Naive thymus-derived CD4-positive, alpha-beta T cell (primary cell): ENCODE measurements around the gene LUZP2. TPM values are rescaled to one million over a fixed set of nuclear protein-coding genes. Genes with fewer than 3 reads are reported as not detected.

Source experiments
- ATAC-seq: fragments of 150-1000 bp; cut with Tn5 transposase; 2 replicates; pipeline ENCODE4 v1.10.0; 2021; ENCODE audit warnings: mild to moderate bottlenecking, moderate library complexity
- CTCF ChIA-PET: fragments of 350-600 bp; sonication (Branson Sonifier 250); formaldehyde crosslinking; loops from one replicate; lab custom pipeline; 2021; ENCODE audit warnings: antibody characterized with exemption; lab: Charles Lee
- POLR2A ChIA-PET: fragments of 350-600 bp; sonication (Branson Sonifier 250); formaldehyde crosslinking; loops from one replicate; lab custom pipeline; 2021; ENCODE audit warnings: antibody characterized with exemption, inconsistent platforms; lab: Charles Lee
- DNase-seq, 9 donors: peaks; one replicate each; pipeline versions ENCODE4 v3.0.0 to v3.0.0-alpha.2; 2020 to 2022; ENCODE audit warnings: mixed read lengths in 1 of 9
- H3K27ac ChIP-seq: one replicate; pipeline ENCODE4 v1.7.0; 2013; ENCODE audit warnings: mild to moderate bottlenecking, low read depth, low read length, moderate library complexity
- H3K27me3 ChIP-seq, 2 donors: one replicate each; pipeline ENCODE4 v1.7.0; 2013; ENCODE audit warnings: low read length in 2 of 2, mild to moderate bottlenecking in 2 of 2, moderate library complexity in 2 of 2; ENCODE audit not compliant: control insufficient read depth in 2 of 2, insufficient read depth in 2 of 2
- H3K36me3 ChIP-seq, 3 experiments: 1 replicate in 2 of 3; 2 replicates in 1 of 3; pipeline ENCODE4 v1.7.0; 2013; ENCODE audit warnings: low read length in 3 of 3, mild to moderate bottlenecking in 3 of 3, moderate library complexity in 1 of 3; ENCODE audit not compliant: insufficient read depth in 3 of 3, control insufficient read depth in 2 of 3
- H3K4me1 ChIP-seq, 2 donors: one replicate each; pipeline ENCODE4 v1.7.0; 2013; ENCODE audit warnings: low read length in 2 of 2, mild to moderate bottlenecking in 2 of 2, moderate library complexity in 1 of 2; ENCODE audit not compliant: control insufficient read depth in 2 of 2, insufficient read depth in 2 of 2
- H3K4me3 ChIP-seq: 2 replicates; pipeline ENCODE4 v1.7.0; 2013; ENCODE audit warnings: mild to moderate bottlenecking, low read length
- H3K9me3 ChIP-seq, 3 experiments: 1 replicate in 2 of 3; 2 replicates in 1 of 3; pipeline ENCODE4 v1.7.0; 2013; ENCODE audit warnings: low read length in 3 of 3; ENCODE audit not compliant: control insufficient read depth in 2 of 3
- H3K27ac Mint-ChIP-seq, 9 donors: one replicate each; pipeline ENCODE4 v1.8.0; 2020 to 2022; ENCODE audit warnings: mixed read lengths in 9 of 9, mild to moderate bottlenecking in 8 of 9, moderate library complexity in 5 of 9, inconsistent platforms in 2 of 9
- H3K27me3 Mint-ChIP-seq, 5 donors: one replicate each; pipeline ENCODE4 v1.8.0; 2021 to 2022; ENCODE audit warnings: mixed read lengths in 5 of 5, mild to moderate bottlenecking in 1 of 5
- H3K36me3 Mint-ChIP-seq, 5 donors: one replicate each; pipeline ENCODE4 v1.8.0; 2020 to 2022; ENCODE audit warnings: mixed read lengths in 5 of 5, mild to moderate bottlenecking in 3 of 5, inconsistent platforms in 1 of 5
- H3K4me1 Mint-ChIP-seq, 7 donors: one replicate each; pipeline ENCODE4 v1.8.0; 2020 to 2022; ENCODE audit warnings: mixed read lengths in 7 of 7, mild to moderate bottlenecking in 3 of 7, inconsistent platforms in 1 of 7
- H3K4me3 Mint-ChIP-seq, 10 donors: one replicate each; pipeline ENCODE4 v1.8.0; 2020 to 2022; ENCODE audit warnings: mild to moderate bottlenecking in 10 of 10, mixed read lengths in 10 of 10, moderate library complexity in 6 of 10, inconsistent platforms in 2 of 10
- H3K9me3 Mint-ChIP-seq, 11 donors: one replicate each; pipeline ENCODE4 v1.8.0; 2020 to 2022; ENCODE audit warnings: mixed read lengths in 11 of 11, mild to moderate bottlenecking in 4 of 11, inconsistent platforms in 1 of 11, moderate library complexity in 1 of 11
- intact Hi-C, 2 donors: fragments of 100-400 bp; cut with micrococcal nuclease; formaldehyde crosslinking; loops; one replicate each; pipeline ENCODE4 v1.15.1; 2023
- polyA plus RNA-seq, 2 donors: library from polyadenylated mRNA; unstranded; fragments of 300-500 nt; fragmentation: Illumina TruSeq; gene quantifications; one replicate each; pipeline ENCODE4 v1.2.3, GENCODE V29; 2021
- total RNA-seq, 6 experiments: library from RNA in 5 of 6; stranded (reverse) in 5 of 6; gene quantifications; 1 replicate in 5 of 6; 2 replicates in 1 of 6; pipeline ENCODE4 v1.2.3 and lab custom pipeline; 2021 to 2026

LUZP2 gene
- total and polyA plus RNA-seq, 7 experiments from 2014 or later, result not detected

DNA sequence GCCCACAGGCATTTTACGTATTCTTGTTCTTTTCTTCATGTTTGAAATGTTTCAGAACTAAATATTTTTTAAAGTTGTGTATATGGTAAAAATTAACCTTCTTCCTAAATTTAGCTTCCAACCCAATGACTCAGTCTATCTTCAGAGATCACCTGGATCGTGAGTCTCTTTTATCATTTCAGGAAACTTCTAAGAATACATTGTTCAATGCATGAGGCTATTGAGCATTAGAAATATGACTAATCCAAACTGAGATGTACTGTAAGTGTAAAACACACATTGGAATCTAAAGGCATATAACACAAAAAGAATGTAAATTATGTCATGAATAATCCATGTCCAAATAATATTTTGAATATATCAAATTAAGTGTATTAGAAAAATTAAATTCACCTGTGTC lies 265.2 kb downstream of the LUZP2 start:
- H3K27ac Mint-ChIP-seq, result no peak overlapping the region
- intact Hi-C loops, result no loop called here
- H3K9me3 Mint-ChIP-seq, result peaks cover 0 to 9% (median 0%) of the 10 kb centered on the region in 11 donors
- H3K4me3 Mint-ChIP-seq, result no peak overlapping the region
- DNase-seq, result no peak
- no peaks in the 10 kb centered on the region for H3K27me3 Mint-ChIP-seq
- no peak overlapping the region for H3K27ac ChIP-seq
- ATAC-seq, result no peak
- no peak overlapping the region for H3K4me3 ChIP-seq
- CTCF ChIA-PET, result no interaction called here
- POLR2A ChIA-PET, result no interaction called here
- H3K4me1 ChIP-seq, result no peaks in the 10 kb centered on the region
- H3K36me3 Mint-ChIP-seq, result peaks cover 0 to 4% (median 0%) of the 10 kb centered on the region in 5 donors
- H3K27me3 ChIP-seq, result no peaks in the 10 kb centered on the region
- H3K36me3 ChIP-seq, result no peaks in the 10 kb centered on the region
- no peaks in the 10 kb centered on the region for H3K9me3 ChIP-seq
- H3K4me1 Mint-ChIP-seq, result no peaks in the 10 kb centered on the region

DNA sequence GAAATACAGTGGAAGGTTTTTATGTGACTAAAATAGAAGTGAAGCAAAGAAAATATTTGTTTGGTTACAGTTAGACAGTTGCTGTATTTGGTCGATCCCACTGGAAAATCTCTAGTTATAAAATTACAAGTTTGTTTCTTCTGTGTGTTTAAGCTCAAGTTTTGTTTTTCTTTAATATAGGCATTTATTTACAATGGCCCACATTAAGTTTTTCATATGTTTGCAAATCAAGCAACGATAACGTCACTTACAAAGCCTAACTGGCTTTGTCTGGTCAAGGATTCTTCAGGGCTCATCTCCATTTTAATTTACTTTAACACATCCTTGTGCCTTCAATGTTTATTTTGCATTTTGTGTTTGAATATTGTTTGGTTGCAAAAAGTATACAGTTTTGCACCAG lies 270.6 kb downstream of the LUZP2 start:
- ATAC-seq (no peak), DNase-seq (no peak)
- Histone ChIP-seq H3K36me3 (no peaks in the 10 kb centered on the region), H3K27ac (no peak overlapping the region), H3K9me3 (no peaks in the 10 kb centered on the region), H3K27me3 (no peaks in the 10 kb centered on the region), H3K4me1 (no peaks in the 10 kb centered on the region), H3K4me3 (no peak overlapping the region)
- no peaks in the 10 kb centered on the region for H3K4me1 Mint-ChIP-seq
- H3K36me3 Mint-ChIP-seq, result no peaks in the 10 kb centered on the region
- no peak overlapping the region for H3K27ac Mint-ChIP-seq
- CTCF ChIA-PET, result no interaction called here
- no peak overlapping the region for H3K4me3 Mint-ChIP-seq
- peaks cover 0 to 14% (median 3%) of the 10 kb centered on the region in 11 donors for H3K9me3 Mint-ChIP-seq
- H3K27me3 Mint-ChIP-seq, result no peaks in the 10 kb centered on the region
- intact Hi-C loops, result no loop called here
- POLR2A ChIA-PET, result no interaction called here

DNA sequence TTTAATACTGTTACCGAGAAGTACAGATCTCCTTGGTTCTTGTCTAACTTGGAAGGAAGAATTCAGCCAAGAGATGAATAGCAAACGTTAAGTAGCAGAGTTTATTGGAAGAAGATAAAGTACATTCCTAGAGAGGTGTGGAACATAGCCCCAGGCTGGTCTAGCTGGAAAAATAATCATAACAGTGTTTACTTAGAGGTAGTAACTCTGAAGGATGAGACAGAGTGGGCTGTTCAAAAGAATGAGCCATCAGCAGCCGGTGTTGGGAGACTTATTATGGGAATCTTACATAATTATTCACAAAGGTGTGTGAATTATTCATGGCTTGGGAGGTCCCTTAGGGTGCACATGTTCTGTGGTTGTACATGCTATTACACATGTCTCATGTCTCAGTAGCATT lies 276.5 kb downstream of the LUZP2 start:
- Mint-ChIP-seq H3K27me3 (no peaks in the 10 kb centered on the region), H3K4me3 (no peak overlapping the region), H3K36me3 (no peaks in the 10 kb centered on the region), H3K4me1 (no peaks in the 10 kb centered on the region), H3K9me3 (peaks cover 0 to 14% (median 4%) of the 10 kb centered on the region in 11 donors), H3K27ac (no peak overlapping the region)
- DNase-seq (no peak), ATAC-seq (no peak)
- H3K9me3 ChIP-seq, result no peaks in the 10 kb centered on the region
- H3K4me3 ChIP-seq, result no peak overlapping the region
- intact Hi-C loops, result no loop called here
- no peak overlapping the region for H3K27ac ChIP-seq
- H3K4me1 ChIP-seq, result no peaks in the 10 kb centered on the region
- H3K36me3 ChIP-seq, result no peaks in the 10 kb centered on the region
- ChIA-PET CTCF (no interaction called here), POLR2A (no interaction called here)
- no peaks in the 10 kb centered on the region for H3K27me3 ChIP-seq

- no peaks in the 10 kb centered on the region for H3K27me3 Mint-ChIP-seq
- intact Hi-C loops, result no loop called here
- POLR2A ChIA-PET, result no interaction called here
- DNase-seq (no peak), ATAC-seq (no peak)
- Histone ChIP-seq H3K9me3 (no peaks in the 10 kb centered on the region), H3K4me3 (no peak overlapping the region), H3K27me3 (no peaks in the 10 kb centered on the region), H3K36me3 (no peaks in the 10 kb centered on the region), H3K27ac (no peak overlapping the region), H3K4me1 (no peaks in the 10 kb centered on the region)
- H3K4me3 Mint-ChIP-seq, result no peak overlapping the region
- H3K4me1 Mint-ChIP-seq, result no peaks in the 10 kb centered on the region
- no peaks in the 10 kb centered on the region for H3K36me3 Mint-ChIP-seq
- peaks cover 0 to 7% (median 4%) of the 10 kb centered on the region in 11 donors for H3K9me3 Mint-ChIP-seq
- H3K27ac Mint-ChIP-seq, result no peak overlapping the region
- CTCF ChIA-PET, result no interaction called here
Observed at GRCh38 chr11:24779791-24780190, 282.9 kb downstream of the LUZP2 start.

- H3K4me3 Mint-ChIP-seq, result no peak overlapping the region
- CTCF ChIA-PET, result no interaction called here
- no peaks in the 10 kb centered on the region for H3K27me3 Mint-ChIP-seq
- DNase-seq, result no peak
- no peak for ATAC-seq
- no peak overlapping the region for H3K4me3 ChIP-seq
- H3K9me3 ChIP-seq, result no peaks in the 10 kb centered on the region
- no peaks in the 10 kb centered on the region for H3K27me3 ChIP-seq
- no peak overlapping the region for H3K27ac ChIP-seq
- no peaks in the 10 kb centered on the region for H3K4me1 ChIP-seq
- no peak overlapping the region for H3K27ac Mint-ChIP-seq
- POLR2A ChIA-PET, result no interaction called here
- intact Hi-C loops, result no loop called here
- no peaks in the 10 kb centered on the region for H3K36me3 Mint-ChIP-seq
- no peaks in the 10 kb centered on the region for H3K4me1 Mint-ChIP-seq
- H3K9me3 Mint-ChIP-seq, result peaks cover 0 to 10% (median 4%) of the 10 kb centered on the region in 11 donors
- no peaks in the 10 kb centered on the region for H3K36me3 ChIP-seq
Observed at GRCh38 chr11:24781288-24781687, 284.4 kb downstream of the LUZP2 start.

- intact Hi-C loops, result no loop called here
- Histone ChIP-seq H3K4me3 (no peak overlapping the region), H3K4me1 (no peaks in the 10 kb centered on the region), H3K36me3 (no peaks in the 10 kb centered on the region), H3K9me3 (no peaks in the 10 kb centered on the region), H3K27me3 (no peaks in the 10 kb centered on the region), H3K27ac (no peak overlapping the region)
- ChIA-PET POLR2A (no interaction called here), CTCF (no interaction called here)
- ATAC-seq (no peak), DNase-seq (no peak)
- H3K4me1 Mint-ChIP-seq, result no peaks in the 10 kb centered on the region
- no peaks in the 10 kb centered on the region for H3K27me3 Mint-ChIP-seq
- H3K9me3 Mint-ChIP-seq, result peaks cover 0 to 26% (median 3%) of the 10 kb centered on the region in 11 donors
- no peak overlapping the region for H3K27ac Mint-ChIP-seq
- no peak overlapping the region for H3K4me3 Mint-ChIP-seq
- no peaks in the 10 kb centered on the region for H3K36me3 Mint-ChIP-seq
Observed at GRCh38 chr11:24793479-24793878, 296.6 kb downstream of the LUZP2 start.

DNA sequence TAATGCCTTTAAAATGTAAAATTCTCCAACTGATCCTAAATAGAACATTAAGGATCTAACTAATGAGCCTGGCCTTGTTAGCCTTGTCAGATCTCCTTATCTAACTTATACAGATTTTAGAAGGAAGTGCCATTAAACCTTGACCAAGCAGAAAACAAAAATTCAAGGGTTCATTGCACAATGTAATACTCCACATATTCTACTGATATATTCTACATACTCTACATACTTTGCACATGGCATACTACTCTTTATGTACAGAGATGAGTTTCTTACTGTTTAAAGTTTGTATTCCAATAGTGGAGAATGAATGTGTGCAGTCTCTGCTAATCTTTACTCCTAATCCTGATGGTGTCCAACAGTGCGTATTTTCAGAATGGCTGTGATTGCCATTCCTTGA lies 297.2 kb downstream of the LUZP2 start:
- CTCF ChIA-PET, result no interaction called here
- no peaks in the 10 kb centered on the region for H3K4me1 ChIP-seq
- Mint-ChIP-seq H3K4me1 (no peaks in the 10 kb centered on the region), H3K4me3 (no peak overlapping the region), H3K36me3 (no peaks in the 10 kb centered on the region), H3K27ac (no peak overlapping the region), H3K27me3 (no peaks in the 10 kb centered on the region), H3K9me3 (peaks cover 0 to 26% (median 3%) of the 10 kb centered on the region in 11 donors)
- H3K4me3 ChIP-seq, result no peak overlapping the region
- H3K27me3 ChIP-seq, result no peaks in the 10 kb centered on the region
- POLR2A ChIA-PET, result no interaction called here
- DNase-seq, result no peak
- intact Hi-C loops, result no loop called here
- ATAC-seq, result no peak
- H3K9me3 ChIP-seq, result no peaks in the 10 kb centered on the region
- no peak overlapping the region for H3K27ac ChIP-seq
- H3K36me3 ChIP-seq, result no peaks in the 10 kb centered on the region
